Aorta (tissue), 5 donors: Measurements from ENCODE around the gene AMMECR1. TPM values are rescaled to one million over a fixed set of nuclear protein-coding genes. Genes with fewer than 3 reads are reported as not detected.

Experiments used
- ATAC-seq: fragments of 200-7000 bp; cut with Tn5 transposase; one replicate; pipeline ENCODE4 v1.9.1; 2022; ENCODE audit warnings: moderate library complexity; ENCODE audit not compliant: low FRiP score
- DNase-seq, 2 donors: peaks; one replicate each; pipeline ENCODE4 v3.0.0-alpha.2; 2020
- H3K27ac ChIP-seq, 2 donors: one replicate each; pipeline ENCODE4 v1.5.1; 2013; ENCODE audit warnings: low read length in 2 of 2, mild to moderate bottlenecking in 2 of 2, moderate library complexity in 2 of 2, control low read depth in 1 of 2, inconsistent platforms in 1 of 2, low read depth in 1 of 2
- H3K27me3 ChIP-seq, 2 donors: one replicate each; pipeline ENCODE4 v1.6.1; 2013; ENCODE audit warnings: control low read depth in 1 of 2, low read length in 1 of 2, mild to moderate bottlenecking in 1 of 2, moderate library complexity in 1 of 2; ENCODE audit not compliant: insufficient read depth in 2 of 2, control insufficient read depth in 1 of 2
- H3K36me3 ChIP-seq, 2 donors: one replicate each; pipeline ENCODE4 v1.6.1; 2013; ENCODE audit warnings: control low read depth in 1 of 2, low read length in 1 of 2, mild to moderate bottlenecking in 1 of 2; ENCODE audit not compliant: insufficient read depth in 2 of 2, control insufficient read depth in 1 of 2
- H3K4me1 ChIP-seq, 2 donors: one replicate each; pipeline ENCODE4 v1.6.1; 2013; ENCODE audit warnings: low read length in 2 of 2, control low read depth in 1 of 2, mild to moderate bottlenecking in 1 of 2, moderate library complexity in 1 of 2; ENCODE audit not compliant: insufficient read depth in 2 of 2, control insufficient read depth in 1 of 2
- H3K4me3 ChIP-seq, 2 donors: one replicate each; pipeline ENCODE4 v1.5.1; 2013; ENCODE audit warnings: low read length in 2 of 2, control low read depth in 1 of 2, mild to moderate bottlenecking in 1 of 2
- H3K9me3 ChIP-seq: one replicate; pipeline ENCODE4 v1.6.1; 2013; ENCODE audit warnings: mild to moderate bottlenecking, low read length; ENCODE audit not compliant: control insufficient read depth
- WGBS, 2 donors: extraction: QIAGEN DNeasy Blood & Tissue Kit; methylation state at CpG; one replicate each; pipeline ENCODE4 v1.1.7; 2013; 5-methylcytosine and 5-hydroxymethylcytosine counted together
- intact Hi-C, 2 donors: fragments of 100-400 bp; cut with DNase I; formaldehyde crosslinking; loops; one replicate each; pipeline versions ENCODE4 v1.14.2 to v1.15.0; 2022
- polyA plus RNA-seq, 2 donors: library from polyadenylated mRNA; stranded (reverse); fragments of 200-250 nt; gene quantifications; one replicate each; pipeline ENCODE4 v1.2.3, GENCODE V29; 2013
- total RNA-seq, 2 donors: library from RNA; stranded (reverse); fragmentation: NEBNext Ultra II Directional; extraction: Animal tissue kit (Norgen Biotek cat#: 25700); gene quantifications; one replicate each; pipeline ENCODE4 v1.2.1, GENCODE V29; 2021
- donor health status: healthy with polysubstance abuse.
- donor health status: Bipolar disorder and iron deficiency.
- donor health status: DM: no; HTN: no; CAD: no.
- donor health status: DM: no; HTN: no; CAD: no.
- donor health status: DM: yes; HTN: yes; CAD: no.

AMMECR1 gene
- total and polyA plus RNA-seq, 4 donors, result 0.92 to 4.0 (median 2.3) TPM

GRCh38 chrX:110218591-110218990 is 99.3 kb downstream of the AMMECR1 start:
- no peaks in the 10 kb centered on the region for H3K36me3 ChIP-seq
- no peaks in the 10 kb centered on the region for H3K4me1 ChIP-seq
- 70 to 93% methylated on average over 2 of the region's 2 CpGs for WGBS, 2 donors
- no peaks in the 10 kb centered on the region for H3K27me3 ChIP-seq
- H3K4me3 ChIP-seq, result no peak overlapping the region
- ATAC-seq (no peak), DNase-seq (no peak)
- no peaks in the 10 kb centered on the region for H3K9me3 ChIP-seq
- H3K27ac ChIP-seq, result no peak overlapping the region
- intact Hi-C loops, result no loop called here

GRCh38 chrX:110216027-110216426 is 101.9 kb downstream of the AMMECR1 start:
- intact Hi-C loops, result no loop called here
- H3K9me3 ChIP-seq, result no peaks in the 10 kb centered on the region
- no peak overlapping the region for H3K27ac ChIP-seq
- no peaks in the 10 kb centered on the region for H3K4me1 ChIP-seq
- H3K27me3 ChIP-seq, result no peaks in the 10 kb centered on the region
- WGBS, 2 donors, result 72 to 93% methylated on average over 4 of the region's 4 CpGs
- DNase-seq, result no peak
- no peaks in the 10 kb centered on the region for H3K36me3 ChIP-seq
- H3K4me3 ChIP-seq, result no peak overlapping the region
- no peak for ATAC-seq

- Histone ChIP-seq H3K4me3 (no peak overlapping the region), H3K4me1 (no peaks in the 10 kb centered on the region), H3K9me3 (no peaks in the 10 kb centered on the region), H3K36me3 (no peaks in the 10 kb centered on the region), H3K27ac (no peak overlapping the region), H3K27me3 (no peaks in the 10 kb centered on the region)
- 73 to 100% methylated on average over 1 of the region's 1 CpG for WGBS, 2 donors
- ATAC-seq (no peak), DNase-seq (no peak)
- intact Hi-C loops, result no loop called here
Measured at GRCh38 chrX:110215411-110215810, 102.5 kb downstream of the AMMECR1 start.

- Histone ChIP-seq H3K27ac (no peak overlapping the region), H3K27me3 (no peaks in the 10 kb centered on the region), H3K4me3 (no peak overlapping the region), H3K9me3 (no peaks in the 10 kb centered on the region), H3K4me1 (no peaks in the 10 kb centered on the region), H3K36me3 (no peaks in the 10 kb centered on the region)
- no peak for DNase-seq
- ATAC-seq, result no peak
- WGBS, 2 donors, result 92 to 100% methylated on average over 1 of the region's 1 CpG
- intact Hi-C loops, result no loop called here
Measured at GRCh38 chrX:110214684-110215083, 103.2 kb downstream of the AMMECR1 start.

- Histone ChIP-seq H3K27ac (no peak overlapping the region), H3K4me3 (no peak overlapping the region), H3K27me3 (no peaks in the 10 kb centered on the region), H3K9me3 (no peaks in the 10 kb centered on the region), H3K36me3 (no peaks in the 10 kb centered on the region), H3K4me1 (no peaks in the 10 kb centered on the region)
- no peak for DNase-seq
- intact Hi-C loops, result no loop called here
- no peak for ATAC-seq
- 84 to 100% methylated on average over 1 of the region's 1 CpG for WGBS, 2 donors
Measured at GRCh38 chrX:110213183-110213582, 104.7 kb downstream of the AMMECR1 start.

GRCh38 chrX:110212299-110212698 is 105.6 kb downstream of the AMMECR1 start:
- Histone ChIP-seq H3K4me3 (no peak overlapping the region), H3K27ac (no peak overlapping the region), H3K9me3 (no peaks in the 10 kb centered on the region), H3K36me3 (no peaks in the 10 kb centered on the region), H3K27me3 (no peaks in the 10 kb centered on the region), H3K4me1 (no peaks in the 10 kb centered on the region)
- no peak for DNase-seq
- WGBS, 2 donors, result 71 to 92% methylated on average over 3 of the region's 3 CpGs
- intact Hi-C loops, result no loop called here
- no peak for ATAC-seq

GRCh38 chrX:110211340-110211739 is 106.5 kb downstream of the AMMECR1 start:
- H3K4me3 ChIP-seq, result no peak overlapping the region
- no peaks in the 10 kb centered on the region for H3K36me3 ChIP-seq
- H3K27me3 ChIP-seq, result no peaks in the 10 kb centered on the region
- no peaks in the 10 kb centered on the region for H3K4me1 ChIP-seq
- intact Hi-C loops, result no loop called here
- ATAC-seq (no peak), DNase-seq (no peak)
- no peak overlapping the region for H3K27ac ChIP-seq
- no peaks in the 10 kb centered on the region for H3K9me3 ChIP-seq
- 58 to 100% methylated on average over 1 of the region's 1 CpG for WGBS, 2 donors

GRCh38 chrX:110210417-110211139 is 107.3 kb downstream of the AMMECR1 start:
- Histone ChIP-seq H3K27ac (no peak overlapping the region), H3K27me3 (no peaks in the 10 kb centered on the region), H3K4me3 (no peak overlapping the region), H3K9me3 (no peaks in the 10 kb centered on the region), H3K4me1 (no peaks in the 10 kb centered on the region), H3K36me3 (no peaks in the 10 kb centered on the region)
- intact Hi-C loops, result no loop called here
- DNase-seq (no peak), ATAC-seq (no peak)
- WGBS, 2 donors, result 47 to 66% methylated on average over 5 of the region's 5 CpGs

GRCh38 chrX:110208092-110208491 is 109.8 kb downstream of the AMMECR1 start:
- H3K4me1 ChIP-seq, result no peaks in the 10 kb centered on the region
- no peak overlapping the region for H3K27ac ChIP-seq
- no peak for ATAC-seq
- intact Hi-C loops, result no loop called here
- H3K4me3 ChIP-seq, result no peak overlapping the region
- H3K27me3 ChIP-seq, result no peaks in the 10 kb centered on the region
- no peaks in the 10 kb centered on the region for H3K9me3 ChIP-seq
- WGBS, 2 donors, result 68 to 92% methylated on average over 2 of the region's 2 CpGs
- H3K36me3 ChIP-seq, result no peaks in the 10 kb centered on the region
- DNase-seq, result no peak
